Activated T-cell treated with anti-CD3 and anti-CD28 coated beads, Interleukin-2, amount 50 U/mL, for 48 hours (primary cell): ENCODE data around the gene BEND3.
"Not testable (repeated sequence)": the region's sequence is repeated elsewhere in the genome, so short reads cannot be mapped to it uniquely, and the experiment has no call there.

Source experiments
- DNase-seq, 2 experiments: peaks; one replicate each; pipeline ENCODE4 v3.0.0-alpha.2; 2020

The BEND3 gene

DNA sequence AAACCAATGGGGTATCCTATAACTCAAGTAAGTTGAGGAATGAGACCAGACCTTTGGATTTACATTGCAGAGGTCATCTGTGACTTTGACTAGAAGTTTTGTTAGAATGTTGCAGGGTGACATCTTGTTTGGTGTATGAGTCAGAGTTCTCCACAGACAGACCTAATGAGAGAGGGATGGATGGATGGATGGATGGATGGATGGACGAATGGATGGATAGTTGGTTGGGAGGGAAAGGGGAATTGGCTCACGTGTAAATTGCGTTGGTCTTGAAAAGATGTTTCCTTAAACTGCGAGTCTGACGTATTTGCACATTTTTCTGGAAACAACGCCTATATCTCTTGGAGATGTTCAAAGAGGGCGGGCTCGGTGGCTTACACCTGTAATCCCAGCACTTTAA is 88.3 kb downstream of the BEND3 start:
- DNase-seq = no peak

DNA sequence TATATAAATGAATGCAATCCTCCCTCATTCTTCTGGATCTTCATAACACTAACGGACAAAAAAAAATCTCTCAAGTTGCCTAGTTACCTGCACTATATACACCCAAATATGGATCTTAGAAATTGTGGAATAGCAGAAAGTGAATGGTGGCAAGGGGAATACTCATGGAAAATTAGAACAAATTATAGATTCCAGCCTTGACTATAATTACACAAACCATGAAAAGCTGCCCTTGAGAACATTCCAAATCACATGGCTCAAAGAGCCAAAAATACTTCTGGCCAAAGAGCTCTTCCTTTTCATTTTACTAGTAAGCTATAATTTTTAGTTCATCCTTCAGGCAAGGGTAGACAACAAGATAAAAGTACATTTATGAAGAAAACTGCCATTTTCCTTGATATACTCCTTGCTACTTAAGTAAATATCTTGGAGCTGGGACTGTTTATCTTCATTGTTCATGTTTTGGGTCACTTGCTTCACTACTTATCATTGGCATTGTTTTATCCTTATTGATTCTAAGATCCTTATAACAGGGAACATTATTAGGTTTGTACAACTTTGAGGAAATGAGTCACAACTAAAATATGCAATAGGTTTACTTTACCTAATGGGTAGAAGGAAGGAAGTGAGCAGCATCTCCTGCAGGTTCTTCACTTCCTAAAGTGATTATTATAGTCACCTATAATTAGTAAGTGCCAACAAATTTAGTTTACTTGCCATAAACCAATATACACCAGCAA is 93.7 kb downstream of the BEND3 start:
- no peak for DNase-seq

DNA sequence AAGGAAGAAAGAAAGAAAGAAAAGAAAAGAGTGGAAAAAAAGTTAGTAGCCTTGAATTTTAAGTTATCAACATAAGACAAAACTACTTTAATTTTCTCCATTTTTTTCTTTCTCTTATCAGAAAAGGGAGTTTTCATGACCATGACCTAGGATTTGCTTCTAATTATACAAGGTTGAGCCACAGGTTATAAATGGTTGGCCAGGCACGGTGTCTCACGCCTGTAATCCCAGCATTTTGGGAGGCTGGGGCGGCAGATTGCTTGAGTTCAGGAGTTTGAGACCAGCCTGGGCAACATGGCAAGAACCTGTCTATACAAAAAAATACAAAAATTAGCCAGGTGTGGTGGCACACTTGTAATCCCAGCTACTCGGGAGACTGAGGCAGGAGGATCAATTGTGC is 95.1 kb downstream of the BEND3 start:
- DNase-seq = no peak

DNA sequence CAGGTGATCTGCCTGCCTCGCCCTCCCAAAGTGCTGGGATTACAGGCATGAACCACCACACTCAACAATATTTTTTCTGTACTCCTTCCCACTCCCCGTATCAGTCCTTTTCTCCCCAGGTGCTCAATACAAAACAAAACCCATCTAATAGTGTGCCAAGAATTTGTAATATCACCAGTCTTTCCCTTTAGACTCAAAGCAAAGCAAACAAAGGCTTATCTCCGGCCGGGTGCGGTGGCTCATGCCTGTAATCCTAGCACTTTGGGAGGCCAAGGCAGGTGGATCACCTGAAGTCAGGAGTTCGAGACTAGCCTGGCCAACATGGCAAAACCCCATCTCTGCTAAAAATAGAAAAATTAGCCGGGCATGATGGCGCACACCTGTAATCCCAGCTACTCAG is 95.7 kb downstream of the BEND3 start:
- not testable (repeated sequence) for DNase-seq

DNA sequence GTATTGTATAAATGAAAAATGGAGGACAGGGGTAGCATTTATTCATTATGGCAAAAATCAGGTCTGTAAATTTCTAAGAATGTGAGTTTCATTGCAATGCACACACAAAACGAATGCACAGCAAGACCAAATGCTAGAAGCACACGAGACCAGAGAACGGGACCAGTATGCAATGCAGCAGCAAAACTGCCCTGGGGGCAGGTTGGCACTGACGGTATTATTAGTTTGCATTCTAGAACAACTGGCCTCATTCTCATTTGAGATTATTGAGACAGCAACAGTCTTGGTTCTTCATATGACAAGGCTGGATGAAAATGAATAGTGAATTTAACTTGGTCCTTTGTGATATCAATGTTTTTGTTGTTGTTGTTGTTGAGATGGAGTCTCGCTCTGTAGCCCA is 96.3 kb downstream of the BEND3 start:
- DNase-seq = no peak
